A673 (cell line): Measurements from ENCODE around the gene ACOXL. TPM values are rescaled to one million over a fixed set of nuclear protein-coding genes. Genes with fewer than 3 reads are reported as not detected.

Experiments
- BruUV-seq: library from RNA; stranded (reverse); fragments of 400-500 nt; replicated peaks from 2 replicates; lab custom pipeline; 2021; lab: Mats Ljungman, UMichigan
- CTCF ChIA-PET: fragments of 300-600 bp; sonication (Branson Sonifier 250); formaldehyde crosslinking; loops from one replicate; lab custom pipeline; 2022; ENCODE audit warnings: antibody characterized with exemption; lab: Charles Lee
- POLR2A ChIA-PET: fragments of 300-600 bp; sonication (Branson Sonifier 250); formaldehyde crosslinking; loops from one replicate; lab custom pipeline; 2022; ENCODE audit warnings: antibody characterized with exemption; ENCODE audit not compliant: low non-redundant PET; lab: Charles Lee
- DNase-seq: peaks from one replicate; pipeline ENCODE4 v3.0.0-alpha.2; 2015; ENCODE audit warnings: low spot score
- H3K27ac ChIP-seq: fragments of 200-600 bp; sonication (generic); 2 replicates; pipeline ENCODE4 v1.5.1; 2016; ENCODE audit warnings: mixed run types, low read depth, mild to moderate bottlenecking, mixed read lengths, antibody characterized with exemption, low read length; ENCODE audit not compliant: poor library complexity, severe bottlenecking
- H3K27me3 ChIP-seq: fragments of 200-600 bp; sonication (generic); replicated peaks from 2 replicates; pipeline ENCODE4 v1.6.1; 2017; ENCODE audit warnings: mixed run types, low read depth, mild to moderate bottlenecking, mixed read lengths, antibody characterized with exemption, low read length; ENCODE audit not compliant: insufficient read depth, poor library complexity
- H3K36me3 ChIP-seq: fragments of 200-600 bp; sonication (generic); 2 replicates; pipeline ENCODE4 v1.6.1; 2016; ENCODE audit warnings: mixed run types, mild to moderate bottlenecking, mixed read lengths, antibody characterized with exemption, low read length; ENCODE audit not compliant: insufficient read depth, poor library complexity, severe bottlenecking
- H3K4me1 ChIP-seq: fragments of 200-600 bp; sonication (generic); 2 replicates; pipeline ENCODE4 v1.6.1; 2017; ENCODE audit warnings: mixed run types, mild to moderate bottlenecking, mixed read lengths, antibody characterized with exemption, low read length; ENCODE audit not compliant: insufficient read depth, poor library complexity, severe bottlenecking
- H3K4me3 ChIP-seq: fragments of 200-600 bp; sonication (generic); 2 replicates; pipeline ENCODE4 v1.5.1; 2016; ENCODE audit warnings: low read depth, mixed run types, mild to moderate bottlenecking, mixed read lengths, low read length; ENCODE audit not compliant: poor library complexity, severe bottlenecking
- H3K9me3 ChIP-seq: fragments of 200-600 bp; sonication (generic); 2 replicates; pipeline ENCODE4 v1.6.1; 2016; ENCODE audit warnings: mixed run types, low read depth, mild to moderate bottlenecking, mixed read lengths, antibody characterized with exemption, low read length; ENCODE audit not compliant: poor library complexity, severe bottlenecking
- EZH2 ChIP-seq: fragments of 200-600 bp; sonication (generic); IDR thresholded peaks from 2 replicates; pipeline ENCODE4 v1.6.1; 2017; ENCODE audit warnings: borderline replicate concordance, low read depth, mild to moderate bottlenecking, mixed read lengths, antibody characterized with exemption, low read length; ENCODE audit not compliant: poor library complexity, severe bottlenecking
- intact Hi-C: fragments of 100-400 bp; cut with micrococcal nuclease; formaldehyde crosslinking; loops from one replicate; pipeline ENCODE4 v1.10.0; 2022; ENCODE audit not compliant: unreplicated experiment
- total RNA-seq: library from RNA; stranded (reverse); gene quantifications from 2 replicates; pipeline ENCODE4 v1.2.3, GENCODE V29; 2021
- TF ChIP-seq, protein P1 (sequence below): fragments of 300-800, 200-600 bp; sonication (generic); conservative IDR thresholded peaks from 2 replicates; pipeline ENCODE4 v1.5.1; 2017; ENCODE audit warnings: low read depth, mild to moderate bottlenecking, antibody characterized with exemption, low read length, moderate library complexity, mixed read lengths

The ACOXL gene
- total RNA-seq, 1 experiment from 2014 or later: not detected

DNA sequence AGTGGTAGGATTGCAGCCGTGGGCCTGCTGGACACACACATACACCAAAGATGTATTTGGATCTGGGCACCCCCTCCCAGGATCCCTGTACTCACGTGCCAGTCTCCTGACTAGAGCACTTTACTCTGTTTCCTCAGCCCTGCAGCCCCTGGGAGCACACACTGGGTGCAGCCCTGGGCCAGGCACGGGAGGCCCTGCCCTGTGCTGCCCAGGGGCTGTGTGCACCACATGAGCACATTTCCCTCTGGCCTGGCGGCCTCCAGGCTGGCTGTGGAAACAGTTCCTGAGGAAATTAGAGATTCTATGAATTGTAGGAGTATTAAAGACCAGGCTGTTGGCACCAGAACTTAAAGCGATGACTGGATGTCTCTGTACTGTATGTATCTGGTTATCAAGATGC lies 433.7 kb downstream of the ACOXL start:
- peaks cover 11% of the 10 kb centered on the region for H3K4me1 ChIP-seq
- intact Hi-C loops: no loop called here
- H3K27me3 ChIP-seq: no peaks in the 10 kb centered on the region
- H3K4me3 ChIP-seq: no peak overlapping the region
- H3K9me3 ChIP-seq: no peaks in the 10 kb centered on the region
- H3K27ac ChIP-seq: no peak overlapping the region
- BruUV-seq: no TSS peak
- ChIA-PET CTCF (no interaction called here), POLR2A (no interaction called here)
- no peaks in the 10 kb centered on the region for H3K36me3 ChIP-seq
- DNase-seq: no peak
- TF ChIP-seq, protein P1, sequence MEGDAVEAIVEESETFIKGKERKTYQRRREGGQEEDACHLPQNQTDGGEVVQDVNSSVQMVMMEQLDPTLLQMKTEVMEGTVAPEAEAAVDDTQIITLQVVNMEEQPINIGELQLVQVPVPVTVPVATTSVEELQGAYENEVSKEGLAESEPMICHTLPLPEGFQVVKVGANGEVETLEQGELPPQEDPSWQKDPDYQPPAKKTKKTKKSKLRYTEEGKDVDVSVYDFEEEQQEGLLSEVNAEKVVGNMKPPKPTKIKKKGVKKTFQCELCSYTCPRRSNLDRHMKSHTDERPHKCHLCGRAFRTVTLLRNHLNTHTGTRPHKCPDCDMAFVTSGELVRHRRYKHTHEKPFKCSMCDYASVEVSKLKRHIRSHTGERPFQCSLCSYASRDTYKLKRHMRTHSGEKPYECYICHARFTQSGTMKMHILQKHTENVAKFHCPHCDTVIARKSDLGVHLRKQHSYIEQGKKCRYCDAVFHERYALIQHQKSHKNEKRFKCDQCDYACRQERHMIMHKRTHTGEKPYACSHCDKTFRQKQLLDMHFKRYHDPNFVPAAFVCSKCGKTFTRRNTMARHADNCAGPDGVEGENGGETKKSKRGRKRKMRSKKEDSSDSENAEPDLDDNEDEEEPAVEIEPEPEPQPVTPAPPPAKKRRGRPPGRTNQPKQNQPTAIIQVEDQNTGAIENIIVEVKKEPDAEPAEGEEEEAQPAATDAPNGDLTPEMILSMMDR: no peak
- no peak for TF ChIP-seq EZH2

DNA sequence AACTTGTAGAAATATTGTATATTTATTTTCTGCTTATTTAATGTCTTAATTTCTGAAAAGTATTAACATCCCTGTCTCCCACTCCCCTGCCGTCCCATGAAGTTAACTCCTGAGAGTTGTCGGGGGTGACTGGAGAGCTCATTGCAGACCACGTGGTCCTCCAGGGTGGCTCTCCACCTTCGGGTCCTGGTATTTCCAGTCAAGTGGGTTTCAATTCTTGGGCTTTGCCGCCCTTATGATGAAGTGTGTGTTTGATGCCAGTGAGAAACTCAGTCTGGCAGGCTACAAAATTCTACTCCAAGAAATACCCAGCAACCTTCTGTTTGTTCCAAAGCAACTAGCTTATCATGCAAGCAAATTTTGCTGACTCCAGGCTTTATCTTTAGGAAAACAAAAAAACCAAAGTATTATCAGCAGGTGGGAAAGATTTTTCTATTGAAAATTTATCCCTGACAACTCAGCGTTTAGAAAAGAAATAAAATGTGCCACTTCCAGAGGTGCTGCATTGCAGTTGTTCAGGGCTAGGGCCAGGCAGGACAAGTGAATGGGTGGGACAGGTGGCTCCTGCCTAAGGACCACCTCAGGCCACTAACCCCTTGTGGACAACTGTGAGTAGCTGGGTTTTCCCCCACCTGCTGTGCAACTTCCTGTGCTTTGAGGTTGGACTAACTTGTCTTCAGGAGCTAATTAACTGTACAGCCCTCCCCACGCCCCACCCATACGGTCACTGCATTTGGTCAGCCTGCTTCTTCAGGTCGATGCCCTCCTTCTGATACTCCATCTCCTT lies 434.9 kb downstream of the ACOXL start:
- Histone ChIP-seq H3K4me1 (peaks cover 8% of the 10 kb centered on the region), H3K9me3 (no peaks in the 10 kb centered on the region), H3K27me3 (no peaks in the 10 kb centered on the region), H3K4me3 (no peak overlapping the region), H3K36me3 (no peaks in the 10 kb centered on the region), H3K27ac (no peak overlapping the region)
- intact Hi-C loops: no loop called here
- ChIA-PET CTCF (no interaction called here), POLR2A (no interaction called here)
- TF ChIP-seq, protein P1: no peak
- TF ChIP-seq EZH2: no peak
- no TSS peak for BruUV-seq
- no peak for DNase-seq

DNA sequence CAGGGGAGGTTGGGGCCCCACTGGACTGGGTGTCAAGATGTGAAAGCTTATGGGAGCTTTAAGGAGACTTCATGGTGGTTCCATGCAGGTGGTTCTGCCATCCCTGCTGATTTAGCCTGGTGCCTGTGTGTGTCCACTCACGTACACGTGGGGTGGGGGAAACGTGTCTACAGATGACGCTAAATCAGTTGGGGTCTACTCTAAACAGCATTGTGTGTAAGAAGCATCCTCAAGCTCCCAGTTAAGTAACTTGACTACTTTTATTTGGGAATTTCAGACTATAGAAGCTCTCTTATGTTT lies 435.4 kb downstream of the ACOXL start:
- Histone ChIP-seq H3K27ac (no peak overlapping the region), H3K4me1 (peaks cover 5% of the 10 kb centered on the region), H3K9me3 (no peaks in the 10 kb centered on the region), H3K27me3 (no peaks in the 10 kb centered on the region), H3K36me3 (no peaks in the 10 kb centered on the region), H3K4me3 (no peak overlapping the region)
- no peak for TF ChIP-seq EZH2
- TF ChIP-seq, protein P1: no peak
- POLR2A ChIA-PET: no interaction called here
- no peak for DNase-seq
- intact Hi-C loops: no loop called here
- CTCF ChIA-PET: interaction anchor here (1.0 kb wide), 1 partner anchor 50 kb away, joined by 3 read pairs; no protein-coding TSS in a partner anchor
- no TSS peak for BruUV-seq

Other genes with a start within 250 kb of the ACOXL start
- gene RGPD6, start 155.4 kb upstream of the ACOXL start, total RNA-seq: 30.8 and 69.2 TPM in 2 replicates
- gene BUB1, start 54.5 kb upstream of the ACOXL start, total RNA-seq: 98.0 and 108 TPM in 2 replicates